ENCODE results near the gene WDR70.

DNA sequence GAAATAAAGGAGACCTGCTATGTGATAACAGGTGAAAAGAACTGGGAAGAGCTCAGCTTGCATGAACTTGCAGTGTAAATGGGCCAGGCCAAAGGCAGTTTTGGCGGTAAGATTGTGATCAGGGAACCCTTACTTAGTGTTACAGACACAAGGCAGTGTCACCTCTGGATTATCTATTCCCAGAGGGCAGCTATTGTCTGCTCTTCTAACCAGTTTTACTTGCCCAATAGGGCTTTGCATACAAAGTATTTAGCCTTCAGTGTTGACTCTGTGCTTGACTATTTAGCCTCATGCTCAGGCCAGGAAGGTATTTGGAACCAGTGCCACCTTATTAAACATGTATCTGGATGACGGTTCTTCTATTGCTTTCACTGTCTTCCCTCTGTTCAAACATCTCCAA is 422.4 kb downstream of the WDR70 start:
- TF ChIP-seq, protein P1, sequence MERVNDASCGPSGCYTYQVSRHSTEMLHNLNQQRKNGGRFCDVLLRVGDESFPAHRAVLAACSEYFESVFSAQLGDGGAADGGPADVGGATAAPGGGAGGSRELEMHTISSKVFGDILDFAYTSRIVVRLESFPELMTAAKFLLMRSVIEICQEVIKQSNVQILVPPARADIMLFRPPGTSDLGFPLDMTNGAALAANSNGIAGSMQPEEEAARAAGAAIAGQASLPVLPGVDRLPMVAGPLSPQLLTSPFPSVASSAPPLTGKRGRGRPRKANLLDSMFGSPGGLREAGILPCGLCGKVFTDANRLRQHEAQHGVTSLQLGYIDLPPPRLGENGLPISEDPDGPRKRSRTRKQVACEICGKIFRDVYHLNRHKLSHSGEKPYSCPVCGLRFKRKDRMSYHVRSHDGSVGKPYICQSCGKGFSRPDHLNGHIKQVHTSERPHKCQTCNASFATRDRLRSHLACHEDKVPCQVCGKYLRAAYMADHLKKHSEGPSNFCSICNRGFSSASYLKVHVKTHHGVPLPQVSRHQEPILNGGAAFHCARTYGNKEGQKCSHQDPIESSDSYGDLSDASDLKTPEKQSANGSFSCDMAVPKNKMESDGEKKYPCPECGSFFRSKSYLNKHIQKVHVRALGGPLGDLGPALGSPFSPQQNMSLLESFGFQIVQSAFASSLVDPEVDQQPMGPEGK (CRISPR knock-in tag; IDR thresholded peaks at IDR 0.05; ENCODE audit: borderline replicate concordance): no peak
- TF ChIP-seq ARNTL (CRISPR knock-in tag; IDR thresholded peaks at IDR 0.05; ENCODE audit: borderline replicate concordance, low read depth) (no peak), ESRRG (CRISPR knock-in tag; IDR thresholded peaks at IDR 0.05) (no peak), RARB (CRISPR knock-in tag; IDR thresholded peaks at IDR 0.05) (no peak), ZNF70 (CRISPR knock-in tag; IDR thresholded peaks at IDR 0.05) (no peak), ISL1 (CRISPR knock-in tag; IDR thresholded peaks at IDR 0.05) (no peak), ZFP30 (CRISPR knock-in tag; IDR thresholded peaks at IDR 0.05) (no peak), GLIS3 (CRISPR knock-in tag; IDR thresholded peaks at IDR 0.05) (no peak), ZNF565 (CRISPR knock-in tag; conservative IDR thresholded peaks at IDR 0.05; ENCODE audit: low read depth) (no peak)
- TF ChIP-seq, protein P2, sequence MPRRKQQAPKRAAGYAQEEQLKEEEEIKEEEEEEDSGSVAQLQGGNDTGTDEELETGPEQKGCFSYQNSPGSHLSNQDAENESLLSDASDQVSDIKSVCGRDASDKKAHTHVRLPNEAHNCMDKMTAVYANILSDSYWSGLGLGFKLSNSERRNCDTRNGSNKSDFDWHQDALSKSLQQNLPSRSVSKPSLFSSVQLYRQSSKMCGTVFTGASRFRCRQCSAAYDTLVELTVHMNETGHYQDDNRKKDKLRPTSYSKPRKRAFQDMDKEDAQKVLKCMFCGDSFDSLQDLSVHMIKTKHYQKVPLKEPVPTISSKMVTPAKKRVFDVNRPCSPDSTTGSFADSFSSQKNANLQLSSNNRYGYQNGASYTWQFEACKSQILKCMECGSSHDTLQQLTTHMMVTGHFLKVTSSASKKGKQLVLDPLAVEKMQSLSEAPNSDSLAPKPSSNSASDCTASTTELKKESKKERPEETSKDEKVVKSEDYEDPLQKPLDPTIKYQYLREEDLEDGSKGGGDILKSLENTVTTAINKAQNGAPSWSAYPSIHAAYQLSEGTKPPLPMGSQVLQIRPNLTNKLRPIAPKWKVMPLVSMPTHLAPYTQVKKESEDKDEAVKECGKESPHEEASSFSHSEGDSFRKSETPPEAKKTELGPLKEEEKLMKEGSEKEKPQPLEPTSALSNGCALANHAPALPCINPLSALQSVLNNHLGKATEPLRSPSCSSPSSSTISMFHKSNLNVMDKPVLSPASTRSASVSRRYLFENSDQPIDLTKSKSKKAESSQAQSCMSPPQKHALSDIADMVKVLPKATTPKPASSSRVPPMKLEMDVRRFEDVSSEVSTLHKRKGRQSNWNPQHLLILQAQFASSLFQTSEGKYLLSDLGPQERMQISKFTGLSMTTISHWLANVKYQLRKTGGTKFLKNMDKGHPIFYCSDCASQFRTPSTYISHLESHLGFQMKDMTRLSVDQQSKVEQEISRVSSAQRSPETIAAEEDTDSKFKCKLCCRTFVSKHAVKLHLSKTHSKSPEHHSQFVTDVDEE (CRISPR knock-in tag; IDR thresholded peaks at IDR 0.05): no peak
- TF ChIP-seq, protein P3, sequence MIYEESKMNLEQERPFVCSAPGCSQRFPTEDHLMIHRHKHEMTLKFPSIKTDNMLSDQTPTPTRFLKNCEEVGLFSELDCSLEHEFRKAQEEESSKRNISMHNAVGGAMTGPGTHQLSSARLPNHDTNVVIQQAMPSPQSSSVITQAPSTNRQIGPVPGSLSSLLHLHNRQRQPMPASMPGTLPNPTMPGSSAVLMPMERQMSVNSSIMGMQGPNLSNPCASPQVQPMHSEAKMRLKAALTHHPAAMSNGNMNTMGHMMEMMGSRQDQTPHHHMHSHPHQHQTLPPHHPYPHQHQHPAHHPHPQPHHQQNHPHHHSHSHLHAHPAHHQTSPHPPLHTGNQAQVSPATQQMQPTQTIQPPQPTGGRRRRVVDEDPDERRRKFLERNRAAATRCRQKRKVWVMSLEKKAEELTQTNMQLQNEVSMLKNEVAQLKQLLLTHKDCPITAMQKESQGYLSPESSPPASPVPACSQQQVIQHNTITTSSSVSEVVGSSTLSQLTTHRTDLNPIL (CRISPR knock-in tag; IDR thresholded peaks at IDR 0.05; ENCODE audit: low read depth): no peak
- TF ChIP-seq, protein P4, sequence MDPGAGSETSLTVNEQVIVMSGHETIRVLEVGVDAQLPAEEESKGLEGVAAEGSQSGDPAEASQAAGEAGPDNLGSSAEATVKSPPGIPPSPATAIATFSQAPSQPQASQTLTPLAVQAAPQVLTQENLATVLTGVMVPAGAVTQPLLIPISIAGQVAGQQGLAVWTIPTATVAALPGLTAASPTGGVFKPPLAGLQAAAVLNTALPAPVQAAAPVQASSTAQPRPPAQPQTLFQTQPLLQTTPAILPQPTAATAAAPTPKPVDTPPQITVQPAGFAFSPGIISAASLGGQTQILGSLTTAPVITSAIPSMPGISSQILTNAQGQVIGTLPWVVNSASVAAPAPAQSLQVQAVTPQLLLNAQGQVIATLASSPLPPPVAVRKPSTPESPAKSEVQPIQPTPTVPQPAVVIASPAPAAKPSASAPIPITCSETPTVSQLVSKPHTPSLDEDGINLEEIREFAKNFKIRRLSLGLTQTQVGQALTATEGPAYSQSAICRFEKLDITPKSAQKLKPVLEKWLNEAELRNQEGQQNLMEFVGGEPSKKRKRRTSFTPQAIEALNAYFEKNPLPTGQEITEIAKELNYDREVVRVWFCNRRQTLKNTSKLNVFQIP (CRISPR knock-in tag; IDR thresholded peaks at IDR 0.05; ENCODE audit: borderline replicate concordance, low read depth): no peak
- TF ChIP-seq, protein P5, sequence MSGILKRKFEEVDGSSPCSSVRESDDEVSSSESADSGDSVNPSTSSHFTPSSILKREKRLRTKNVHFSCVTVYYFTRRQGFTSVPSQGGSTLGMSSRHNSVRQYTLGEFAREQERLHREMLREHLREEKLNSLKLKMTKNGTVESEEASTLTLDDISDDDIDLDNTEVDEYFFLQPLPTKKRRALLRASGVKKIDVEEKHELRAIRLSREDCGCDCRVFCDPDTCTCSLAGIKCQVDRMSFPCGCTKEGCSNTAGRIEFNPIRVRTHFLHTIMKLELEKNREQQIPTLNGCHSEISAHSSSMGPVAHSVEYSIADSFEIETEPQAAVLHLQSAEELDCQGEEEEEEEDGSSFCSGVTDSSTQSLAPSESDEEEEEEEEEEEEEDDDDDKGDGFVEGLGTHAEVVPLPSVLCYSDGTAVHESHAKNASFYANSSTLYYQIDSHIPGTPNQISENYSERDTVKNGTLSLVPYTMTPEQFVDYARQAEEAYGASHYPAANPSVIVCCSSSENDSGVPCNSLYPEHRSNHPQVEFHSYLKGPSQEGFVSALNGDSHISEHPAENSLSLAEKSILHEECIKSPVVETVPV (CRISPR knock-in tag; IDR thresholded peaks at IDR 0.05): no peak
